ENCODE measurements around the gene COL26A1.
"Not testable (repeated sequence)": the region's sequence is repeated elsewhere in the genome, so short reads cannot be mapped to it uniquely, and the experiment has no call there.

Gene COL26A1

DNA sequence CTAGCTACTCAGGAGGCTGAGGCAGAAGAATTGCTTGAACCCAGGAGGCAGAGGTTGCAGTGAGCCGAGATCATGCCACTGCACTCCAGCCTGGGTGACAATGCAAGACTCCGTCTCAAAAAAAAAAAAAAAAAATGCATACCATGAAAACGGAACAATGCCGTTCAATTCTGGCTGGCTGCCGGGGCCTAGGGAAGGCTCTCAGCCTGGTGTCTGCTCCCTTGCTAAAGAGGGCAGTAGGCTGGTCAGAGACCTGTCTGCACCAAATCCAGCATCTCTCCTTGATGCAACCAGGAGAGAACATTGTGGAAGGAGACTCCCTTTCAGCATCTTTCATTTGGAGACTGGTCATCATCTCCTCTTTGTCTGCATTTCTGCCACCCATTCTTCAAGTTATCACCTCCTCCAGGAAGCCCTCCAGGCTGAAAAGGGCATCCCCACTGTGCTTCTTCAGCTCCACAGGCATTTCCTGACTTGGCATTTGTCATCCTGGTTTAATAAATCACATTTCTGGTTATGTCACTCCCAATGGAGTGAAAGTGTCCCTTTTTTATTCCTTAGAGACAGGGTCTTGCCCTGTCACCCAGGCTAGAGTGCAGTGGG, 241.8 kb downstream of the COL26A1 start:
- DNase-seq: no peak

DNA sequence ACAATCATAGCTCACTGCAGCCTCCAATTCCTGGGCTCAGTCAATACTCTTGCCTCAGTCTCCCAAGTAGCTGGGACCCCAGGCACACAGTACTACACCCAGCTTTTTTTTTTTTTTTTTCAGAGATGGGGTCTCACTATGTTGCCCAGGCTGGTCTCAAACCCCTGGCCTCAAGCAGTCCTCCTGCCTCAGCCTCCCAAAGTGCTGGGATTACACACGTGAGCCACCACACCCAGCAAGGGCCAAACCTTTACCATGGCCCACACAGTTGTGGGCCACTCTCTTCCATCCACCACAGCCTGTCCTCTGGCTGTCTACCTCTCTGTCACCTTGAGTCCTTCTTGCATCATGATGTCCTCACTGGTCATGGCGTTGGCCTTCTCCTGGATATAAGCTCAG, 242.3 kb downstream of the COL26A1 start:
- not testable (repeated sequence) for DNase-seq

DNA sequence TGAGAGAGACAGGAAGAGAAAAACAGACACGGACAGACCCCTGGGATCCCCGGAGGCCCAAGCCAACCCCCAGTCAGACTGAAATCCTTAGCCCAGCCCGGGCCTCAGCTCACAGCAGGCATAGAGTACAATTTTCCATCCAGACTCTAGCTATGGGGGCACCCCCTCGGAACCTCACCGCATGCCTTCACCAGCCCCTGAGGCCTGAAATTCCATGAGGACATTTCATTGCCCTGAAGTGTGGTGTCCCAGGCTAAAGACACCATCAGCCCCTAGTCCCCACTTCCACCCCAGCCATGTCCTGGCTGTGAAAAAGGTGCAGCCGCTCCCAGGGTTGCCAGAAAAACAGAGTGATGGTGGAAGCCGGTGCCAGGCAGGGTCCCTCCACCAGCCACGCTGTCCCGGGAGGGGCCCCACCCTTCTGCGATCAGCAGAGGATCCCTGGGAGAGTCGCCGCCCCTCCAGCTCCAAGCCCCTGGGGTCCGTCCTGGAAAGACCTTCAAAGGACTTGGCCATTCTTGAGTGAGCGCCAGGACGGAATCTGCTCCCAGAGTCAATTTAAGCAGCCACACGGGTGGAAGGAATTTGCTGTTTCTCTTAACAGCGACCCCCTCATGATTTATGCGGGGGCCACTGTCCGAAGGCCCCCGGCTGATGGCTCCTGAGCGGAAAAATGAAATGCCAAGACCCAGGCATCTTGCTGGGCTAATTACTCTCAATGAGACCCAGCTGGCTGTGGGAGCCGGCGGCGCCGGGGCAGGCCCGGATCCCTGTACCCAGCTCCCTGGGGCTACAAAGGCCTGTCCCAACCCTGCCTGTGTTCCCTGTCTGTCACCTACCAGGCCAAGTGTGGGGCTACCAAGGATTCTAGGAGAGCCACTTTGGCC, 243.2 kb downstream of the COL26A1 start:
- DNase-seq: no peak

DNA sequence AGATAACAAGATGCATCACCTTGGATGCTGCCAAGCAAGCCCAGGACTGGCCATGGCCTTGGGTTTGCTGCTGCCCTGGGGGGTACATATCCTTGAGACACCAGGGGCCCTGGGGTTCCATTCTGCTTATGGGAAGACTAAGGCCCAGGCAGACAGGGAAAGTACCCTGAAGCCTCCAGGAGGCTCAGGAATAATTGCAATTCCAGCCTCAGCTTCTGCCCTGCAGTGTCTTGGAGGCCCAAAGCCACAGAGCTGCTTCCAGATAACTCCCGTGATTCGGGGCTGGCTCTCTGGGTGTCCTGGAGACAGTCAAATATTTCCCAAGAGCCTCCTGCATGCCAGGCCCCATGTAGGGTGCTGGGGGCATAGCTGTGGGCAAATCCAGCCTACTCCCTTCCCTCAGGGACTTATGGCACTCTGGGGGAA, 243.8 kb downstream of the COL26A1 start:
- no peak for DNase-seq
